GM18507 (cell line): ENCODE measurements around the gene AMZ1.

Source experiments
- DNase-seq: peaks from one replicate; pipeline ENCODE4 v3.0.0; 2011; ENCODE audit warnings: low read depth; ENCODE audit not compliant: insufficient read length; ENCODE audit errors: extremely low spot score
- FAIRE-seq: peaks from 2 replicates; lab custom pipeline; 2011; peaks lifted over from hg19 to GRCh38; lab: Jason Lieb, UNC

AMZ1 gene

GRCh38 chr7:2761131-2761624 lies 73.2 kb downstream of the AMZ1 start:
- DNase-seq (no peak), FAIRE-seq (no peak)

DNA sequence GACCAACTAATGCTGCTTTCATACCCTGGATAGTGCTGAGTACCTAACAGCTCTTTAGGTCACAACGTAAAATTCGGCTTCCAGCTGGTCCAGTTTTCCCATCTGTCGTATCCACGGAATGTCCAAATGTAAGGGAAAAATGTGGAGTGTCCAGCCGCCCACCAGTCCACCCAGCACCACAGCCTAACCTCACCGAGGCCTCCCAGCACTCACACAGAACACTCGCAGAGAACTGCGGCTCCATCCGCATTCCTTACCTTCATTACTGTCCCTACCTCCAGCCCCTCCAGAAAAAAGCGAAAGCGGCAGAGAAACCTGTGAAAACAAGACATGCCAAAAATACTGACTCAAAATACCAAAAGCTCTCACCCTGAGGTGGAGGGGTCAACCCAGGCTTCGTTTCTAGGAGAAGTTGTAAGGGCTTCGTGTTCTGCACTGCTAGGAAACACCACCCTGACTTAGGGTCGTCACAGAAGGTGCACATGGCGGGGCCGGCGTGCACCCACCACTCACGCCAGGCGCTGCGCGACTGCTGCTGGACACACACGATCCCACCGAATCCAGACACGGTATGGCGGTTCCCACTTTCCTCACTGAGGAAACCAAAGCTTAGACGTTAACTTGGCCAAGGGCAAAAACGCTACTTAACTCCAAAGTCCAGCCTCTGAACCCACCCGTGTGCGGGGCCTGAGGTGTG lies 73.9 kb downstream of the AMZ1 start:
- no peak for FAIRE-seq
- no peak for DNase-seq

- DNase-seq (no peak), FAIRE-seq (no peak)
Measured at GRCh38 chr7:2763597-2763996, 75.6 kb downstream of the AMZ1 start.

GRCh38 chr7:2764621-2765020 lies 76.6 kb downstream of the AMZ1 start:
- DNase-seq (no peak), FAIRE-seq (no peak)
